DLD1 (cell line): ENCODE data around the gene RBMX.
"Not testable (repeated sequence)": the region's sequence is repeated elsewhere in the genome, so short reads cannot be mapped to it uniquely, and the experiment has no call there.

Experiments
- in situ Hi-C: cut with HindIII; loops from 2 replicates; pipeline ENCODE4 v1.10.0; 2017; ENCODE audit warnings: low sequenced_read_pairs

Gene RBMX

DNA sequence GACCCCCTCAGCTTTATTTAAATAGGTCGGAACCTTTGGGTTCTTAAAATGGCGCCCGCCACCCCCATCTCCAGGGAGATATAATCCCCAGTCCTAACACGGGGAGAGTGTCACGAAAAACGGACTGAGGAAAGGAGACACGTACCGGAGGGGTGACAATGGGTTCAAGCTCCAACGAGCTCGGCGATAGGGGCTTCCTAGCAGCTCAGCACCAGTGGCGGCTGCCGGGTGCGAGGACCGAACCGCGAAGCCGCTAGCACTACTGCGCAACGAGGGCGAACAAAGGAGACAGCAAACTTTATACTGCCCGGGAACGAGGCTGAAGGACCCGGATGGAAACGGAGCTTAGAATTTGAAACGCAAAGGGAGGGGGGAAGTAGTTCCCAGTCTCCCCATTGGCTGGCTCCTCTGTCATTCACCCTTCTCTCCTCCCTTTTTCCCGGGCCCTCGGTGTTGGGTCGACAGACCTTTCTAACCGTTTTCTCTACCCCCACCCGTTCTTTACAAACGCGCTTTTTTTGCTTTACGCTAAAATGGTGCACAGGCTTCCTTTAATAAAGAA is at the start of gene RBMX:
TSS of gene RBMX (minus strand) at position 274 of the 562 bp plus-strand sequence. CDS start 1,298 bp downstream, outside the sequence.
- in situ Hi-C loops = no loop called here

DNA sequence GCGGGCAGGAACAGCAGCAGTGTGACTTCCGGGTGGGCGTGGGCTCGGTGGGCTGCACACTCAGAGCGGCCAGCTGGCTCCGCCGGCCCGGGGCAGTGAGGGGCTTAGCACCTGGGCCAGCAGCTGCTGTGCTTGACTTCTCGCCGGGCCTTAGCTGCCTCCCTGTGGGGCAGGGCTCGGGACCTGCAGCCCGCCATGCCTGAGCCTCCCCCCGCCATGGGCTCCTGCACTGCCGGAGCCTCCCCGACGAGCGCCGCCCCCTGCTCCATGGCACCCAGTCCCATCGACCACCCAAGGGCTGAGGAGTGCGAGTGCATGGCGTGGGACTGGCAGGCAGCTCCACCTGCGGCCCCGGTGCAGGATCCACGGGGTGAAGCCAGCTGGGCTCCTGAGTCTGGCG is 40.9 kb upstream of the RBMX start:
- in situ Hi-C loops = not testable (repeated sequence)

DNA sequence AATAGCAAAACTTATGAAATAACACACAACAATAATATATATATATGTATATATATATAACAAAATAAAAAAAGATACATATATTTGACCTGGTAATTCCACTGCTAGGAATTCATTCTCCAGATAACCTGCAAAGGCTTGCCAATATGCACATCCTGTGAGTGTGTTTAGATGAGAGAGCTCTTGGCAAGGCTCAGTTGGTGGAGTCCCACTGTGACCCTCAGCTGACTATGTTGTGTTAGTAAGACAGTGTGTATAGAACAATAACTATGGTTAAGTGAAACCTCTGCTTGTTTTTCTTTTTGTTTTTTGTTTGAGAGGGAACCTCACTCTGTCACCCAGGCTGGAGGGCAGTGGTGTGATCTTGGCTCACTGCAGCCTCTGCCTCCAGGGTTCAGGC is 39.5 kb upstream of the RBMX start:
- in situ Hi-C loops = no loop called here

DNA sequence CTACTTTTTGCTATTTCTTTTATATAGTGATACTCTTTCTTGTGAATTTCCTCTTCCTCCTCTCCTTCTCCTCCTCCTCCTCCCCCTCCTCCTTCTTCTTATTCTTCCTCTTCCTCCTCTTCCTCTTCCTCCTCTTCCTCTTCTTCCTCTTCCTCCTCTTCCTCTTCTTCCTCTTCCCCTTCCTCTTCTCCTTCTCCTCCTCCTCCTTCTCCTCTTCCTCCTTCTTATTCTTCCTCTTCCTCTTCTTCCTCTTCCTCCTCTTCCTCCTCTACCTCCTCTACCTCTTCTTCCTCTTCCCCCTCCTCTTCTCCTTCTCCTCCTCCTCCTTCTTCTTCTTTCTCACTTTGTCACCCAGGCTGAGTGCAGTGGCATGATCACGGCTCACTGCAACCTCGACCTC is 36.3 kb upstream of the RBMX start:
- in situ Hi-C loops = no loop called here

DNA sequence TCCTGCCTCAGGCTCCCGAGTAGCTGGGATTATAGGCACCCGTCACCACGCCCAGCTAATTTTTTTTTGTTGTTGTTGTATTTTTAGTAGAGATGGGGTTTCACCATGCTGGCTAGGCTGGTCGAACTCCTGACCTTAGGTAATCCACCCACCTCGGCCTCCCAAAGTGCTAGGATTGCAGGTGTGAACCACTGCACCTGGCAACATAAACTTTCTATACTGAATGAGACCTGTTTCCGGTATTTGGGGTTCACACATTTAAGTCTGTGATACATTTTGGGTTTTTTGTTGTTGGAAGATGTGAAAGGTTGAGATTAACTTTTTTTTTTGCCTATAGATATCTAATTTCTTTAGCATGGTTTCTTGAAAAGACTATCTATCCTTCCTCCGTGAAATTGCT is 31.1 kb upstream of the RBMX start:
- in situ Hi-C loops = not testable (repeated sequence)

DNA sequence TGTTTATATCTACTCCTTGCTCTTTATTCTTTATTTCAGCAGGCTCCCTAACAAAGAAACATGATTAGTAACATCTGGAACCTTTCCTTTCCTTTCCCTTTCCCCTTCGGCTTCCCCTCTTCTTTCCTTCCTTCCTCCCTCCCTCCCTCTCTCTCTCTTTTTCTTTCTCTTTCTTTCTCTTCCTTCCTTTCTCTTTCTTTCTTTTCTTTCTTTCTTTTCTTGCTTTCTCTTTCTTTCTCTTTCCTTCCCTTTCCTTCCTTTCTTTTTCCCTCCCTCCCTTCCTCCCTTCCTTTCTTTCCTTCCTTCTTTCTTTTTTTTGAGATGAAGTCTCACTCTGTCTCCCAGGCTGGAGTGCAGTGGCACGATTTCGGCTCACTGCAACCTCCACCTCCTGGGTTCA is 30.7 kb upstream of the RBMX start:
- in situ Hi-C loops = no loop called here

DNA sequence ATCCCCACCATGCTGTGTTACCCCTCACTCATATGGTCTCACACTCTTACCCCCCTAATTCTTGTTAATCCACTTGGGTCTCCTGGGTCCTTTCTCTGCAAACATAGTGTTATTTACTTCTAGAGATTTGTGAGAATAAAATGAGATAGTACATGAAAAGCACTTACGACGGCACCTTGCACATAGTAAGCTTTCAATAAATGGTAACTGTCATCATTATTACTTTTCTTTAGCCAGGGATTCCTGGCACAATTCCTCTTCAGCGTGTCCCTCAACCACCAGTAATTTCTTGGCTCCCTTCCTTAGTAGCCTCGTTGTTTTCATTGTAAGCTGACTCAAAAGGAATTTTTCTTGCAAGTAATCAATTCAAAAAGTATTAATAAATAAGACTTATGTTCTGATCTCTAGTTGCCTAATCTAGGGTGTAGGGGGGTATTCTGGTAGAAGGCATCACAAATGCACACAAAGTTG is 30.1 kb upstream of the RBMX start:
- in situ Hi-C loops = no loop called here

DNA sequence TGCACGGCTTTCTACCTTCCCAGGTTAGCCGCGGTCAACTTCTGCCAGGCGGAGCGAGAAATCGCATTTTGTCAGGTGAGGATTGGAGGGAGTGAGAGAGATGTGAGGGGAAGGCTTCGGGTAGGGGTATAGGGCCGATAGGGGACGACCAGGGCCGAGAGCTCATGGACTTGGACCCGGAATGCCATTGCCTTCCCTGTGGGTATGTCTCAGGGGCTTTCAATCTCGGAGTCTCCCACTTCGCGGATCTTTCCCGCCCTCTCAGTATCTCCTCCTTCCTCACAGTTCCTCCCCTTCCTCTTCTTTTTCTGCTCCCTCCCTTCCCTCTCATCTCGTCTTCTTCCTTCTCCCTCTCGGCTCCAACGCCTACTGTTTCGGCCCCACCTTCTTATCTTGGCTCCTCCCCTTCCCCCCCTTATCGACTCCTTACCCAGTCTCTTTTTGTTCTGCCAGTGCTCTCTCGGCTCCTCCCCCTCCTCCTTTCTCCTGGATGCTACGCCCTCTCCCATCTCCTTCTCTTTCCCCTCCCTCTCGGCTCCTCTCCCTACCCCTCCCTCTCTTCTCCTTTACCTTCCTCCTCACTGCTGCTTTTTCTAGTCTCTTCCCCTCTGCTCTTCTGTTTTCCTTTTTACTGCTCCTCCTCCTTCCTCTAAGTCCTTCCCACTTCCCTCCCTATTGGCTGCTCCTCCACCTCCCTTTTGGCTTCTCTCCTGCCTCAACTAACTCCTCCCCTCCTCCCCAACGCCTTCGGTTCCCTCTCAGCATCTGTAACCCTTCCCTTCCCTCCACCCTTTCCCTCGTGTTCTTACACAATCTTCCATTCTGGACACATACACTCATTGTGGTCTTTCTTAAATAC is 29.4 kb upstream of the RBMX start:
- in situ Hi-C loops = no loop called here

DNA sequence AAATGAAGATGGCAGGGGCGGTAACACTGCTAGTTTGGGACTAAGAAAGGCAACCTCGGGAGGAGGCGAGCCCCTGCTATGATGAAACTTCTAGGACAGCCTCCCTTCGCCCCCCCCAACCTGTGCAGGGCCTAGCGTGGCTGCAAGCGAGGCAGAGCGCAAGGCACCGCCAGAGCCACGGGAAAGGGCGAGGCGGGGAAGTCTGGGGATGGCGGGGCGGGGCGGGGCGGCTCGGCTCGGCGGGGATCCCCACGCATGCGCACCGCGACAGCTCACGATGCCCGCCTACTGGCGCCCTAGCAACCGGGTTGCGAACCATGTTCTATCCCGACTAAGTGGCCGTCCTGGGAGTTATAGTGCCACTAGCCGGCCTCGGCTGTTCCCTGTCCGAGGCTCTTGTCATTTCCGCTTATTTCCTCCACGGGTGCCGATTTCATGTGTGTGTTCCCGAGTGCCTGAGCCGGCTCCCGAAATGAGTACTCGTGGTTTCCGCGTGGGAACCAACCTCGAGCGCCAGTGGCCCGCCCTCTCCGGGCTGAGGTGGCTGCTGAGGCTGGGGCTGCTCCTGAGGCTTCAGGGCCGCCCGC is 28.7 kb upstream of the RBMX start:
- in situ Hi-C loops = no loop called here

DNA sequence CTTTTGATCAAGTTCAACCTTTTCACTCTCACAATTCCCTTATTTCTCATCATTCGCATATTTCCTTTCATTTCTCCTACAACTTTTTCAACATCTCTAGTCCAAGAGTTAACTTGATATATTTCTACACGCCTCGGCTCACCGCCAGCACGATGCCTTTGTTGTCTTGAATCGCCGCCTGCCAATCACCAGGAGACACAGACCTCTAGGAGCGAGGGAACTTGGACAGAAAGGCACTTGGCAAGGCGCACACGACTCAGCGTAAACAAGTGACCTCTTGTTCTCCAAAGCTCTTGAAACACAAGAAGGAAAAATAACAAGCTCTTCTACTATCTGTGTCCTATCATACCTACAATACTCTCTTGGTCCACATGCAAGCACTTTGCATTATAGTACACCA is 27.1 kb upstream of the RBMX start:
- in situ Hi-C loops = no loop called here

DNA sequence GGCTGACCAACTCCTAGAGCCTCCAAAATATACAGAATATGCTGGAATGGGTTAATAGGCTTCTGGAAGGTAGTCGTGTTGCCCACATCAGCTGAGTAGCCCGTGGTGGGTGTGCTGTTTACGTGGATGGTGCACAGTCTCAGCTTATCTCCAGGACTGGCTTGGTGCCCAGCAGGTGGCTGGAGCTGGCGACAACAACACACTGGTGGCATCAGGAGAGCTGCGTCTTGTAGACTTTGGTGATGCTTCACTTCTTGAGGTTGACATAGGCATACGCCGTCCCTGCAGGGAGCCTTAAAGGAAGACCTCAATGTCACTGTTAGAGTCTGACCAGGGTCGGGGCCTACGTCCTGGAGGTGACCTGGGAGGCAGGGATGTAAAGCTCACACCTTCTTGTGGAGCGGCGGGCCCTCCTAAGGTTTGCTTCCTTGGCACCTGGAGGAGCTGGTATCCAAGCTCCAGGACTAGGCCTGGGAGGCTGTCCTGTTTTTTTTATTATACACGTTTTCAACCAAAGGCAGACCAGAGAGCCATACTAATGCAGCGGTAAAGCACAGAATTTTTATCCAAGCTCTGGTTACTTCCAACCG is 26.5 kb upstream of the RBMX start:
- in situ Hi-C loops = no loop called here

DNA sequence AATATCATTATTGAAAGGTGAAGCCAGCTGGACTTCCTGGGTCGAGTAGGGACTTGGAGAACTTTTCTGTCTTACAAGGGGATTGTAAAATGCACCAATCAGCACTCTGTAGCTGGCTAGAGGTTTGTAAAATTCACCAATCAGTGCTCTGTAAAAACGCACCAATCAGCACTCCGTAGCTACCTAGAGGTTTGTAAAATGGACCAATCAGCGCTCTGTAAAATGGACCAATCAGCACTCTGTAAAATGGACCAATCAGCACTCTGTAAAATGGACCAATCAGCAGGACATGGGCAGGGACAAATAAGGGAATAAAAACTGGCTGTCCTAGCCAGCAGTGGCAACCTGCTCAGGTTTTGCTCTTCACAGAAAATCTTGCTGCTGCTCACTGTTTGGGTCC is 23.5 kb upstream of the RBMX start:
- in situ Hi-C loops = not testable (repeated sequence)

DNA sequence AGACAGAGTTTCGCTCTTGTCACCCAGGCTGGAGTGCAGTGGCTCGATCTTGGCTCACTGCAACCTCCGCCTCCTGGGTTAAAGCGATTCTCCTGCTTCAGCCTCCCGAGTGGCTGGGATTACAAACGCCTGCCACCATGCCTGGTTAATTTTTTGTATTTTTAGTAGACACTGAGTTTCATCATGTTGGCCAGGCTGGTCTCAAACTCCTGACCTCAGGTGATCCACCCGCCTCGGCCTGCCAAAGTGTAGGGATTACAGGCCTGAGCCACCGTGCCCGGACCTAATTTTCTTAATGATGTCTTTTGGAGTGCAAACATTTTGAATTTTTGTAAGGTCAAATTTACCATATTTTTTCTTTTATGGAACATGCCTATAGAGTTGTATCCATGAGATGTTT is 19.5 kb upstream of the RBMX start:
- in situ Hi-C loops = not testable (repeated sequence)

DNA sequence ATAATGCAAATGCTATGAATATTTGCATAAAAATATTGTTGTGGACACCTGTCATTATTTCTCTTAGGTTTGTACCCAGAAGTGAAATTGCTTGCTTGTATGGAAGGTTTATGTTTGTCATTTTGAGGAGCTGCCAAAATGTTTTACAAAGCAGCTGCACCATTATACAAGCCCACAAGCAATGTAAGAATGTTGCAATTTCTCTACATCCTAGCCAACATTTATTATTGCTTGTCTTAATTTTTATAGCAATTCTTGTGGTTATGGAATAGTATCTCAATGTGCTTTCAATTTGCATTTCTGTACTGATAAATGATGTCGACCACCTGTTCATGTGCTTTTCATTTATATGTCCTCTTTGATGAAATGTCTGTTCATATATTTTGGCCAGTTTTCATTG is 18.7 kb upstream of the RBMX start:
- in situ Hi-C loops = no loop called here

DNA sequence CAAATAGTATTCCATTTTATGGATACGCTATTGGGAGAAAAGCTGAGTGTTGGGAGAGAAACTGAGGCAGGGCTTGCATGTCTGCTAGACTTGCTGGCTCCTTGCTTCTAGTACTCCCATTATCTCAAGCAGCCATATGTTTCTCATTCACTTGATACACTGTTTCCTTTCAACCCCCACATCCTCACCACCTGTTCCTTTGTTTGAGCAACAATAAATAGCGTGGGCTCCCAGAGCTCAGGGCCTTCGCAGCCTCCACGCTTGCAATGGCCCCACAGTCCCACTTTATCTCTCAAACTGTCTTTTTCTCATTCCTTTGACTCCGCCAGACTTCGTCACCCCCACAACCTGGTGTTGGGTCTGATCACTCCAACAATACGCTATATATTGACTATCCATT is 18.2 kb upstream of the RBMX start:
- in situ Hi-C loops = not testable (repeated sequence)

DNA sequence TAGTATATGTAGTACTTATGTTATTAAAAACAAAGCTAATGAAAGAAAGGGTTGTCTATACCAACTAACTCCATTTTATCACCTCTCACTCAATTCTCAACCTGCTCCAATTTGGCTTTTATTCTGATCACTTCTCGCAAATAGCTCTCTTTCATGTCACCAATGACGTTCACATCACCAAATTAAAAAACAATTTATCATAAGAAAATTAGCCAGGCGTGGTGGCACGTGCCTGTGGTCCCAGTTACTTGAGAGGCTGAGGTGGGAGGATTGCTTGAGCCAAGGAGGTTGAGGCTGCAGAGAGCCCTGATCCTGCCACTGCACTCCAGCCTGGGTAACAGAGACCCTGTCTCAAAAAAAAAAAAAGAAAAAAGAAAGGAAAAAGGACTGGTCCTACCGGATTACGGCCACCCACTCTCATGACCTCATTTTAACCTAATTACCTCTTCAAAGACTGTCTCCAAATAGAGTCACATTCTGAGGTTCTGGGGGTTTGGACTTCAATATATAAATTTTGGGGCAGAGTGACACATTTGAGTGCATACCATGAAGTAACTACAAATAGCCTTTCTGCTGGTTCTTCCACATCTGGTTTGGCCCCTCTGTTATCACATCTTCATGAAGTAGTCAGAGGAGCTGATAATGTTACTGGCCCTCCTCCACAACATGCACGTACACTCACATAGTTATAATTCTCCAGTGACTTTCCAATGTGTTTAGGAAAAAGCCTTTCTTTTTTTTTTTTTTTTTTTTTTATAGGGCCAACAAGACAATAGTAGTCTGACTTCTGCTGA is 15.8 kb upstream of the RBMX start:
- in situ Hi-C loops = no loop called here

DNA sequence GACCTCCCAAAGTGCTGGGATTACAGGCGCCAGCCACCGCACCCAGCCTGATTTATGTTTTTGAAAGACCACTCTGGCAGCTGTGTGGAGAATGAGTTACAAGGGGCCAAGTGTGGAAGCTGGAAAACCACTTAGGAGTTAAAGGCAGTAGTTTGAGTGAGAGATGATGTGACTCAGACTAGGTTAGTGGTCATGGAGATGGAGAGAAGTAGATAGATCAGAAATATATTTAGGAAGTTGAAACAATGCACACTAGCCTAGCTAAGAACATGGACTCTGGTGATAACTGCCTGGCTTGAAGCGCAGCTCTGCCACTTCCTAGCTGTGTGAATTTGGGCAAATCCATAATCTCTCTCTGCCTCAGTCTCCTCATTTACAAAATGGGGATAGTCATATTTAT is 11.9 kb upstream of the RBMX start:
- in situ Hi-C loops = no loop called here

DNA sequence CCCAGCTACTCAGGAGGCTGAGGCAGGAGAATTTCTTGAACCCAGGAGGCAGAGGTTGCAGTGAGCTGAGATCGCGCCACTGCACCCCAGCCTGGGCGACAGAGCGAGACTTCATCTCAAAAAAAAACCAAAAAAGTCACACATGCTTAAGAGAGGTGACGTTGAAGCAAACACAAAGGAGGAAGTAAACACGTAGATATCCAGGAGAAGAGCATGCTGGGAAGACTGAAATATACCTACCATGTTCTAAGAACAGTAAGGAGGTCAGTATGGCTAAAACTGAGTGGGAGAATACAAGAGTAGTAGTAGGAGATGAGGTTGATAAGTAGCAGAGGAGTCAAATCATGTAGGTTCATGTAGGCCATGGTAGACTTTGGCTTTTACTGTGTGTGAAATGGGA is 10.1 kb upstream of the RBMX start:
- in situ Hi-C loops = not testable (repeated sequence)

DNA sequence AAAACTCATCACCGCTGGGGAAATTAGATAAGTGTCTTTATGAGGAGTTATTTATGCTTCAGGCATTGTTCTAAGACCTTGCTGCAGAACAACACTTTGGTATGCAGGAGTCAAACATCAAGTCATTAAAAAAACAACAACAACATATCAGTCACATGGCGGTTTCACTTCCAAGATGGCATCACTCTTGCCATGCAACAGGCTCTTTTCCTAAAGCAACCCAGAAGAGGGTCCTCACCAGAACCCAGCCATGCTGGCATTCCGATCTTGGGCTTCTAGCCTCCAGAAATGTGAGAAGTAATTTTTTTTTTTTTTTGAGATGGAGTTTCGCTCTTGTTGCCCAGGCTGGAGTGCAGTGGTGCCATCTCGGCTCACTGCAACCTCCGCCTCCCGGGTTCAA is 8.7 kb upstream of the RBMX start:
- in situ Hi-C loops = no loop called here

DNA sequence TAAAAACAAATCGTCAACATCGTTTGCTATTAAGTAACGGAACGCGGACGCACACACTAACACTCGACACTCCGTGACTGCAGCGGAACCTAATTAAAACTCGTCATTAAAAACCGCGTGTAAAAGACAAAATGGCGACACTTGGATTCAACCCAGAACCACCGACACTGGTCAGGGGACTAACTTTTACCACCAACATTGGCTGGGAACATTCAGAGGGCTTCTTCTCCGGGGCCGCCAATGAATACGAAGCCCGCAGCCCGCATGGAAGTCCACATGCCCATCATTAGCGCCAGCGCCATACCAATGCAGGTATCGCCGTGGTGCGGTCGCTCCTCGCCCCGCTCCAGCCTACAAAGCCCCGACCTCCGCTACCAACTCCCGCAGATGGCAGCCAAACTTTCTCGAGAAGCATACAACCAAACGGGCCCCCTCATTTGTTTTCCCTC is 498 bp downstream of the RBMX start:
- in situ Hi-C loops = no loop called here
